ENCODE data around the gene KLF15.

DNA sequence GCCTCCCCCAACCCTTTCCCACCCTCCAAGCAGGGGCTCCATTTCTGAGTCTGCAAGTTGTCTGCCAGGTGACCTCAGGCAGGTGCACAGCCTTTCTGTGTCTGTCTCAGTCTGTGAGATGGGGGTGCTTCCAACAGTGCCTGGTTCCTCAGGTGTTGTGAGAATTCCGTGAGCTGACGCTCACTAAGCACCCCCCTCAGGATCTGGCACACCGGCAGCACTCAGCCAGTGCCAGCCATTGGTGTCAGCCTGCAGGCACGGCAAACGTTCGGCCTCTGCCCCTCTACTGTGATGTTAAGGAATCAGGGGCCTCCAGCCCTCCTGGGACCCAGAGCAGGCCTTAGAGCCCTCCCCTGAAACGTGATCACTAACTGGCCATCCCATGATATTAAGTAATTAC, 2.4 kb downstream of the KLF15 start:
- no peak for TF ChIP-seq GATA3 (IDR thresholded peaks at IDR 0.05; ENCODE audit: low read depth, low read length)
- no peak for TF ChIP-seq GATA2 (IDR thresholded peaks at IDR 0.05; ENCODE audit: low read depth, low read length)
